Mesothelial cell of epicardium (in vitro differentiated cells): ENCODE measurements around the gene STK38L. TPM values are rescaled to one million over a fixed set of nuclear protein-coding genes. Genes with fewer than 3 reads are reported as not detected.
"Not testable (repeated sequence)": the region's sequence is repeated elsewhere in the genome, so short reads cannot be mapped to it uniquely, and the experiment has no call there.

ENCODE experiments used
- DNase-seq, 2 experiments: peaks; one replicate each; pipeline ENCODE4 v3.0.0; 2021; ENCODE audit warnings: low spot score in 2 of 2; ENCODE audit not compliant: unreplicated experiment in 2 of 2
- H3K27ac Mint-ChIP-seq: 2 replicates; pipeline ENCODE4 v1.8.0; 2021; ENCODE audit warnings: mixed read lengths
- H3K27me3 Mint-ChIP-seq: 2 replicates; pipeline ENCODE4 v1.8.0; 2021; ENCODE audit warnings: low read depth, mixed read lengths
- H3K36me3 Mint-ChIP-seq: 2 replicates; pipeline ENCODE4 v1.8.0; 2021; ENCODE audit warnings: mixed read lengths
- H3K4me1 Mint-ChIP-seq: 2 replicates; pipeline ENCODE4 v1.8.0; 2021; ENCODE audit warnings: mixed read lengths
- H3K4me3 Mint-ChIP-seq: 2 replicates; pipeline ENCODE4 v1.8.0; 2021; ENCODE audit warnings: mild to moderate bottlenecking, moderate library complexity, mixed read lengths
- H3K9me3 Mint-ChIP-seq: 2 replicates; pipeline ENCODE4 v1.8.0; 2021; ENCODE audit warnings: mixed read lengths
- CTCF ChIP-seq: fragments of 200-600 bp; sonication (generic); IDR thresholded peaks from one replicate; pipeline ENCODE4 v1.5.0; 2021; ENCODE audit warnings: antibody characterized with exemption; ENCODE audit not compliant: unreplicated experiment
- total RNA-seq: library from RNA; stranded (reverse); gene quantifications from 3 replicates; pipeline ENCODE4 v1.2.1, GENCODE V29; 2021

Gene STK38L
- total RNA-seq, 1 donor from 2014 or later, result 48.2 TPM

GRCh38 chr12:27220055-27220987 is 23.8 kb upstream of the STK38L start:
- no peak overlapping the region for H3K27ac Mint-ChIP-seq
- peaks cover 4% of the 10 kb centered on the region for H3K27me3 Mint-ChIP-seq
- H3K4me1 Mint-ChIP-seq, result no peaks in the 10 kb centered on the region
- no peak for TF ChIP-seq CTCF
- H3K4me3 Mint-ChIP-seq, result no peak overlapping the region
- no peaks in the 10 kb centered on the region for H3K9me3 Mint-ChIP-seq
- no peak for DNase-seq
- no peaks in the 10 kb centered on the region for H3K36me3 Mint-ChIP-seq

- Mint-ChIP-seq H3K4me3 (no peak overlapping the region), H3K27me3 (peaks cover 4% of the 10 kb centered on the region), H3K27ac (no peak overlapping the region), H3K4me1 (no peaks in the 10 kb centered on the region), H3K36me3 (no peaks in the 10 kb centered on the region), H3K9me3 (no peaks in the 10 kb centered on the region)
- DNase-seq, result no peak
- no peak for TF ChIP-seq CTCF
Measured at GRCh38 chr12:27220988-27221345, 23.1 kb upstream of the STK38L start.

- H3K4me1 Mint-ChIP-seq, result no peaks in the 10 kb centered on the region
- peaks cover 4% of the 10 kb centered on the region for H3K27me3 Mint-ChIP-seq
- no peak for TF ChIP-seq CTCF
- H3K36me3 Mint-ChIP-seq, result no peaks in the 10 kb centered on the region
- H3K27ac Mint-ChIP-seq, result no peak overlapping the region
- no peaks in the 10 kb centered on the region for H3K9me3 Mint-ChIP-seq
- no peak overlapping the region for H3K4me3 Mint-ChIP-seq
- no peak for DNase-seq
Measured at GRCh38 chr12:27221625-27222387, 22.3 kb upstream of the STK38L start.

GRCh38 chr12:27226407-27226929 is 17.6 kb upstream of the STK38L start:
- DNase-seq, result no peak
- peak overlapping the region; percentile 1 for H3K27ac Mint-ChIP-seq
- H3K27me3 Mint-ChIP-seq, result peaks cover 4% of the 10 kb centered on the region
- no peaks in the 10 kb centered on the region for H3K9me3 Mint-ChIP-seq
- H3K4me1 Mint-ChIP-seq, result no peaks in the 10 kb centered on the region
- TF ChIP-seq CTCF, result no peak
- no peak overlapping the region for H3K4me3 Mint-ChIP-seq
- H3K36me3 Mint-ChIP-seq, result no peaks in the 10 kb centered on the region

- no peaks in the 10 kb centered on the region for H3K4me1 Mint-ChIP-seq
- H3K27me3 Mint-ChIP-seq, result no peaks in the 10 kb centered on the region
- no peak for TF ChIP-seq CTCF
- H3K9me3 Mint-ChIP-seq, result peaks cover 5% of the 10 kb centered on the region
- H3K27ac Mint-ChIP-seq, result no peak overlapping the region
- no peak overlapping the region for H3K4me3 Mint-ChIP-seq
- DNase-seq, result no peak
- H3K36me3 Mint-ChIP-seq, result no peaks in the 10 kb centered on the region
Measured at GRCh38 chr12:27229367-27229766, 14.7 kb upstream of the STK38L start.

GRCh38 chr12:27231374-27231773 is 12.7 kb upstream of the STK38L start:
- H3K4me3 Mint-ChIP-seq, DNase-seq, H3K27ac Mint-ChIP-seq, H3K27me3 Mint-ChIP-seq, H3K9me3 Mint-ChIP-seq, H3K4me1 Mint-ChIP-seq, H3K36me3 Mint-ChIP-seq: not testable (repeated sequence)
